Epidermal melanocyte (primary cell): ENCODE results near the gene ROM1.
"Not testable (repeated sequence)": the region's sequence is repeated elsewhere in the genome, so short reads cannot be mapped to it uniquely, and the experiment has no call there.

Experiments used
- DNase-seq: peaks from one replicate; pipeline ENCODE4 v3.0.0; 2011; ENCODE audit warnings: low spot score; ENCODE audit not compliant: insufficient read length

The ROM1 gene, protein sequence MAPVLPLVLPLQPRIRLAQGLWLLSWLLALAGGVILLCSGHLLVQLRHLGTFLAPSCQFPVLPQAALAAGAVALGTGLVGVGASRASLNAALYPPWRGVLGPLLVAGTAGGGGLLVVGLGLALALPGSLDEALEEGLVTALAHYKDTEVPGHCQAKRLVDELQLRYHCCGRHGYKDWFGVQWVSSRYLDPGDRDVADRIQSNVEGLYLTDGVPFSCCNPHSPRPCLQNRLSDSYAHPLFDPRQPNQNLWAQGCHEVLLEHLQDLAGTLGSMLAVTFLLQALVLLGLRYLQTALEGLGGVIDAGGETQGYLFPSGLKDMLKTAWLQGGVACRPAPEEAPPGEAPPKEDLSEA

GRCh38 chr11:62612366-62613290 lies at the start of gene ROM1, which contains the start of gene EML3:
Gene ROM1, plus strand, starts transcription at chr11:62613257. Its CDS starts 25 bp downstream, at chr11:62613282.
Gene EML3, minus strand, starts transcription at chr11:62612775. Its CDS starts 318 bp downstream, at chr11:62612457.
- peak; percentile 90 for DNase-seq

DNA sequence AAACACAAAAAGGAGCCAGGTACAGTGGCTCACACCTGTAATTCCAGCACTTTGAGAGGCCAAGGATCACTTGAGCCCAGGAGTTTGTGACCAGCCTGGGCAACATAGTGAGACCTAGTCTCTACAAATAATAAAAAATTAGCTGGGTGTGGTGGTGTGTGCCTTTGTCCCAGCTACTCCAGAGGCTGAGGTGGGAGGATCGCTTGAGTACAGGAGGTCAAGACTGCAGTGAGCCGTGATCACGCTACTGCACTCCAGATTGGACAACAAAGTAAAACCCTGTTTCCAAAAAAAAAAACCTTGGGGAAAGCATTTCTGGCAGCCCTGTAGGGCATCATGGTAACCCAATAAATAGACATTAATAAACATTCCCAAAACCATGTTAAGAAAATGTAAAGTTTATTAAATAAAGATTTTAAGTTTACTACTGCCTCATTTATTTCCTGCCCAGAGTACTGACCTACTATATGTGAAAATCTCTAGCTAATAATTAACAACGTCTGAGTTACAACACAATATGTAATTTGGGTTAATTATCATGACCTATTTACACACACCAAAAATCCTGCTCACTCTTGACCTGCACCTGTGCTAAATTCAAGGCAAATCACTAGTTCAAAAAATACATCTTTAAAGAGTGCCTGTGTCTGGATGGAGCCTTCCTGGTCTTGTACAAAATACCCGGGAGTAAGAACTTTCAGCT lies 47.8 kb upstream of the ROM1 start:
- no peak for DNase-seq

DNA sequence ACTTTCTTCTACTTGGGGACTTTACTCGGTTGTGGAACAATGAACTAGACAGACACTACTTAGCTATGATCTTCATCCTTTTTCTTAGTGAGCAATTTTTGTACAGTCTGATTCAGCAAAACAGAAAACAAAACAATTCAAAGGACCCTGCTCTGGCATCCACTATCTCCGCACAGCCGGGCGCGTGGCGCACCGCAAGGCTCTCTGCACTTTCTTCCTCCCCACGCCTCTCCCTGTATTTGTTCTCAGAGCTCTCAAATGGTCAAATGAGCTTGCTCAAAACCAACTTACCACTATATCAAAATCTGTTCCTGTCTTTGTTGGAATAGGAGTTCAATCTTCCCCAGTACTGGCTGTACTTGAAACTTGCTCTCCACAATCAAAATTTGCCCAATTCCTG lies 46.8 kb upstream of the ROM1 start:
- no peak for DNase-seq

DNA sequence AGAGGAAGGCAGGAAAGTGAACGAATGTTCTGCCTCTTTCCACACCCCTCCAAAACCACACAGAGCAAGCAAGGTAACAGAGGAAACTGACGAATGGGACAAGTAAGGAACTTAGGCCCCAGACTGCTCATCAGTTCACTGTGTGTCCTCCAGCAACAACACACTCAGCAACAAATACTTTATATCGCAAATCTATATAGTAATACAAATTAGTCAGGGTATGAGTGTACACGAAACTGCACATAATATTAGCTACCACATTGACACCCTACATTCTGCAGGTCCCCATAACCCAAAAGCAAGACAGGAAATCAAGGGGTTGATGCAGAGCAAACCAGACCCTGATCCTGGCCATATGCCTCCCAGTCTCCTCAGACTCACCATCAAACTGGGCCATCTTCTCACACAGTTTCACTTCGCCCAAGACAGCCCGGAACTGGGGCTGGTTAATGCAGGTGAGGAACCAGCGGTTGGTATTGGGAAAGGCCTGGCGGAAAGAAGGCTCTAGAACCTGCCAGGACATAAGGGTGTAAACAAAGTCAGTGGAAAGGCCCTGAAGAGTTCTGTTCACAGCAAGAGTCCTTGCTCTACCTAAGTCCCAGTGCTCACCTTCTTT lies 45.9 kb upstream of the ROM1 start:
- no peak for DNase-seq

GRCh38 chr11:62569611-62570010 lies 43.4 kb upstream of the ROM1 start:
- DNase-seq = no peak

- not testable (repeated sequence) for DNase-seq
These were observed 42.2 kb upstream of the ROM1 start for GRCh38 chr11:62570903-62571302.

- DNase-seq = not testable (repeated sequence)
These were observed 41.6 kb upstream of the ROM1 start for GRCh38 chr11:62571493-62571892.

DNA sequence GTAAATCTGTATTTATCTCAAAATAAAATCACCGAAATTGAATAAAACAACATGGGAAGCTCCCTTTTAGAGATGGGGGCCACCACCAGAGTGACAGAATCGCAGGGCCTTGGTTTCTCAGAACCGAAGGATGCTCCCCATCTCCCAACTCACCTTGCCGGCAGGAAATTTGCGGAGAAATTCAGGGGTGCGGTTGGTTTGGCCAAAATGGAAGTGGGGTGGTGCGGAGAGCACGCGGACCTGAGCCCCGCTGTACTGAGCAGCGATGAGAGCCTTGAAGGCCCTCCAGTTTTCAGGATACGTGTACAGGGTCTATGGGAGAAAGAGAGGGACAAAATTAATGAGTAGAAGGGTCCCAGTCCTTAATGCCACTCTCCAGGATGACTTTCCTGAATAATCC lies 40.6 kb upstream of the ROM1 start:
- DNase-seq = no peak

DNA sequence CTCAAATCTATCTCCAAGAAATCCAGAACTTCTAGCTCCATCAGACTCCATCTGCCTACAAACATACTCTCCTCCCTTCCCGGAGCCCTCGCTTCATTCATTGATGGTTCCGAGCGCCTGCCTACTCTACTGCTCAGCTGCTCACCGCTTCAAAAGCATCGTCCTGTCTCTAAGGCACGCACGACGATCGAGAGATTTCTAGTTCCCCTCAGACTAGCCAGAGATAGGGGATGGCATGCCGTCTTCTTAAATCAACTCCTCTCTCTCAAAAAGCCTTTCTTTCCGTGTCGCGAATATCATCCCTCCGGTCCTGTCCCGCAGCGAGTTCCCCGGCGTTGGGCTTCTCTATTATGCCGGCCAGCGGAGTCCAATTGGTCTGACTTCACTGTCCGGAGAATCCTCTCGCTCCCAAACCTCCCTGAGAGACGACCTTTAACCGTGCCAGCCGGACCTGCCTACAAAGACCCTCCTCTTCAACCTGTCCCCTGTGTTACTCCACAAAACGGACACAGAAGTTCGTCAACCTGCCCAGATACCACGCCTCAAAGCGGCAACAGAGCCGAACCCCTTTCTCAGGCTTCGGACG lies 40.0 kb upstream of the ROM1 start:
- DNase-seq = no peak

GRCh38 chr11:62573592-62574362 lies 39.3 kb upstream of the ROM1 start, which contains the start of gene EEF1G:
Gene EEF1G, minus strand, starts transcription at chr11:62573891. Its CDS starts 49 bp downstream, at chr11:62573842.
- peak; percentile 97 for DNase-seq

- no peak for DNase-seq
These were observed 38.5 kb upstream of the ROM1 start for GRCh38 chr11:62574363-62575071.

DNA sequence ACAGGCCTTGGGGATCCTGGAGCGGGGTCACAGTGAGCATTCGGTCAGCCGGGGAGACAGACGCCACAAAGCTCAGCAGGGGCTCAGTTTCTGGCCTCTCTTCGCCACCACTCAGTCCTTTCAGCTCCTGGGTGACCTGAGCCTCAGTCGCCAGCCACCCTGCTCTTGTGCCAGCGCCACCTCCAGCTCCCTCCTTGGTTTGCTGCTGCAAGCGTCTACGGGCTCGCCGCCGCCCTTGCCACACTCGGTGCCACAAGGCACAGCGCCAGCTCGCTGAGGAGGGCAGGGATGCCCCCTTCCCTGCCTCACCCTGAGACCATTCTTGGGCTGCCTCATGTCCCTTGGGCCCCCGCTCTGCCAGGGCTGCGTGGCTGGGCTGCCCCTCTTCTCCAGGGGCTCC lies 37.9 kb upstream of the ROM1 start:
- DNase-seq = no peak

- DNase-seq = no peak
These were observed 37.2 kb upstream of the ROM1 start for GRCh38 chr11:62575837-62576236.

- DNase-seq = no peak
These were observed 35.9 kb upstream of the ROM1 start for GRCh38 chr11:62577046-62577714.

DNA sequence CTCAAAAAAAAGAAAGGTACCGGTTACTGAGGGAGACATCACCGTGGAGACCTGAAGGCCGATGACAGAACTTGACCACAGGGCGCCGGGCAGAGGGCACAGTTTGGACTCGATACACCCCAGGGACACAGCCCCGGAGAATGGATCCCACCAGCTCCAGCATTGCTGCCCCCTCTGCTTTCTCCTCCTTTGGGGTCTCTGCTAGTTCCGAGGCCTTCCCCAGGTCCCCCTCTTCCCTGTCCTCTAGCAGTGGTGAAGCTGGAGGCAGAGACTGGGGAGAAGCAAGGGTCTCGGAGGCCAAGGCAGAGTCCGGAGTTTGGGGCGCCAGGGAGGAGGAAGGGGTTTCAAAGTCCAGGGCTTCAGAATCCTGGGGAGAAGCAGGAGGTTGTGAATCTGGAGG lies 34.5 kb upstream of the ROM1 start:
- no peak for DNase-seq

DNA sequence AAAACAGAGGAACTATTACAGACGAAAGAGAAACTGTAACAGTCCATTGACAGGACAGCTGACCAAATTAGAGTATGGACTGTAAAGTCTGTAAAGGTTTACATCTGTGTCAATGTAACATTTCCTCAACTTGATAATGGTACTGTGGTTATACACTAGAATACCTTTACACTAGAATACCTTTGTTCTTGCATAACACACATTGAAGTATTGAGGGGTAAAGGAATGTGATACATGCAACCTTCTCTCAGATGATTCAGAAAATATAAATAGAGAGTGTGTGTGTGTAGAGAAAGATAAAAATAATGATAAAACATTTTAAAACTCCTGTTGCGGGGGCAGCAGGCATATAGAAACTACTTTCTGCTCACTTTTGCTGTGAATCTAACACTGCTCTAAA lies 33.8 kb upstream of the ROM1 start:
- DNase-seq = no peak

- no peak for DNase-seq
These were observed 31.9 kb upstream of the ROM1 start for GRCh38 chr11:62580959-62581715.

- DNase-seq = not testable (repeated sequence)
These were observed 31.3 kb upstream of the ROM1 start for GRCh38 chr11:62581735-62582134.
